Memory B cell (primary cell): ENCODE results near the gene ANAPC4.

Experiments
- ATAC-seq: fragments of 150-1000 bp; cut with Tn5 transposase; 2 replicates; pipeline ENCODE4 v1.10.0; 2021; ENCODE audit warnings: low read depth, mild to moderate bottlenecking, moderate library complexity
- DNase-seq, 2 donors: peaks; one replicate each; pipeline ENCODE4 v3.0.0; 2022; ENCODE audit warnings: low spot score in 2 of 2
- H3K27ac Mint-ChIP-seq: one replicate; pipeline ENCODE4 v1.8.0; 2022; ENCODE audit warnings: mild to moderate bottlenecking, moderate library complexity, mixed read lengths
- H3K27me3 Mint-ChIP-seq: one replicate; pipeline ENCODE4 v1.8.0; 2022; ENCODE audit warnings: mixed read lengths
- H3K36me3 Mint-ChIP-seq: one replicate; pipeline ENCODE4 v1.8.0; 2022; ENCODE audit warnings: mild to moderate bottlenecking, mixed read lengths
- H3K4me1 Mint-ChIP-seq: one replicate; pipeline ENCODE4 v1.8.0; 2022; ENCODE audit warnings: mixed read lengths
- H3K4me3 Mint-ChIP-seq: one replicate; pipeline ENCODE4 v1.8.0; 2022; ENCODE audit warnings: mild to moderate bottlenecking, moderate library complexity, mixed read lengths
- H3K9me3 Mint-ChIP-seq: one replicate; pipeline ENCODE4 v1.8.0; 2022; ENCODE audit warnings: mixed read lengths

The ANAPC4 gene

DNA sequence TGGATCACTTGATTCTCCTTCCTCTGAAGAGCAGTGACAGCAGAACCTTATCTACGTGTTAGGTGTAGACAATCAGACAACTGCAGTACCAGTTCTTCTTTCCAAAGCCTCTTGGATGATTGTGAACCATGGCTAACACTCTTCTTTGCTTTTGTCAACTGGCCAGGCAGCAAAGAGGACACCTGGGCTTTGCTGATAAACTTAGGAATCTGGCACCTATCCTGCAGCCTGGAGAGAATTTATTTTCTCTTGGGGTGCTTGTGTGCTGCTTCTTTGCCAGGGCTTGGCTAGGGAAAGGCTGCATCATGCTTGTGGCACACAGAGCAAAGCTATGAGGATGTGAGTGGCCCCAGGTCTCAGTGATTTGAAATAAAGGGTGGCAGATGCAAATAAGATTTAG lies 77.4 kb downstream of the ANAPC4 start:
- Mint-ChIP-seq H3K27ac (no peak overlapping the region), H3K9me3 (peaks cover 2% of the 10 kb centered on the region), H3K4me3 (no peak overlapping the region), H3K4me1 (no peaks in the 10 kb centered on the region), H3K36me3 (no peaks in the 10 kb centered on the region), H3K27me3 (peaks cover 3% of the 10 kb centered on the region)
- ATAC-seq (no peak), DNase-seq (no peak)

DNA sequence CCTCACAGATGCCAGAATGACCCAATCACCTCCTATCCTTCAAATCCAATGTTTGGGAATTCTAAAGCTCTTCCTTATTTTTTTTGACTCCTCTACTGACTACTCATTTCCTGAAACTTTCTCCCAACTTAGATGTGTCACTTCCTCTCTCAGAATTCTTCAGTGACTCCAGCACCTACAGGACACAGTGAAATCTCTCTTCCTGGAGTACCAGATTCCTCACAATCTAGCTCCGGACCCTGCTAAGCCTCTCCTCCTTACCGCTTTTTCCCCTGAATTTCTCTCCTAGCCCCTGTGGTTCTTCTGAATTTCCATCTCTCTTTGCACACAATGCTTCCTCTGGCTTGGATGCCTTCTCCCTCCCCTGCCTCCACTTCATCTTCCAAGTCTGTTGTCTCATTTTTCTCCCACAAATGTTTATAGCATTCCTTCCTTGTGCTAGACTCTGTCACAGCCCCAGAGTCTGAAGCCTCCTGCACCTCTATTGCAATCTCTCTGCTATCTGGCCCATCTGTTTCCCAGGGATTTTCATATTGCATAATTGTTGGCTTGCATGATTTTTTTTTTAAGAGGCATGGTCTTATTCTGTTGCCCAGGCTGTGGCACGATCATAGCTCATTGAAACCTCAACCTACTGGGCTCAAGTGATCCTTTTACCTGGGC lies 80.1 kb downstream of the ANAPC4 start:
- DNase-seq: no peak

DNA sequence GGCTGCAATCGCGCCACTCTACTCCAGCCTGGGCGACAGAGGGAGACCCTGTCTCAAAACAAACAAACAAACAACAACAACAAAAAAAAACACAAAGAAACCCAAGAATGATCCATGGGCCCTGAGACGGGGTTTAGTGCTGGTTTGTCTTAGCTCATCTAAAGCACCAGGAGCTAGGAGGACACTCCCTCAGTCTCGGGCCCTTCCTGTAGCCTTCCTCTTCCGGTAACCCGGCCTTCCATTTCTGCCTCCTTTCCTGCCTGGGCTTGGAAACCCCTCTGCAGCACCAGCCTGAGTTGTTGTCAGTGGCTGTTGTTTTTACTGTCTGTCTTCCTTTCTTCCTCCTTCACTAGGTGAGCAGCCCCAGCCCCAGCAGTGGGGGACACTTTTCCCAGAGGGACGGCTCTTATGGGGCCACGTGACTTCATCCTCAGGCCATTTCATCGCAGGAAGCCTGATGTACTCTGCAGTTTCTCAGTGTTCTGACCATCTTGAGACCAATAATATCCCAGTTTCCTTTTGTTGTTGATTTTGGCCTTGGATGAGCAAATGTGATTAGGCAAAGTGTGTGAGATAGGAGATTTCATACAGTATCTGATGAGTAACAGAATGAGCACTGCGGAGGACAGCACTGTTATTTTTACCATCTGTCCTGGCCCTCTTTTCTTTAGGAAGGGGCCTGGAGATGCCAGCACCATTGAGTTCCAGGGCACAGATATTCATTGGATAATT lies 90.1 kb downstream of the ANAPC4 start:
- Mint-ChIP-seq H3K4me3 (no peak overlapping the region), H3K36me3 (no peaks in the 10 kb centered on the region), H3K9me3 (peaks cover 1% of the 10 kb centered on the region), H3K4me1 (no peaks in the 10 kb centered on the region), H3K27me3 (peaks cover 7% of the 10 kb centered on the region), H3K27ac (no peak overlapping the region)
- no peak for DNase-seq
- ATAC-seq: no peak

More for the DNA sequence above, 80.1 kb downstream of the ANAPC4 start:
- H3K4me3 Mint-ChIP-seq: no peak overlapping the region
- H3K36me3 Mint-ChIP-seq: no peaks in the 10 kb centered on the region
- peaks cover 2% of the 10 kb centered on the region for H3K27me3 Mint-ChIP-seq
- ATAC-seq: no peak
- no peaks in the 10 kb centered on the region for H3K4me1 Mint-ChIP-seq
- peaks cover 2% of the 10 kb centered on the region for H3K9me3 Mint-ChIP-seq
- H3K27ac Mint-ChIP-seq: peak overlapping the region; percentile 2

DNA sequence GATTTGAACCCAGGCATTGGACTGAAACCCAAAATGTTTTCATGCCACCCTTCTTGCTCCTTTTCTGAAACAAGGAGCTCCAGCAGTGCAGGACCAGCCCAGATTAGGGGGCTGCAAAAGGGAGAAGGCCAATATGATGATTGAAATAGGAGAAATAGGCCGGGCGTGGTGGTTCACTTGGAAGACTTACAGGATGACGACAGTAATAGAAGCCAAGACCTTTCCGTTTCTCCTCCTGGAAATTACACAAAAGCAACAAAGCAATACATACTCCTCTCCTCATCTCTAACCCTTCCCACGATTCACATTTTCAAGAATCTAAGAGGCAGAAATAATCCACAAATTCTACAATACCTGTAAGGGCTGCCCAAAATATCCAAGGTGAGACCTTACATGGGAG lies 90.8 kb downstream of the ANAPC4 start:
- no peak for ATAC-seq
- Mint-ChIP-seq H3K36me3 (no peaks in the 10 kb centered on the region), H3K4me3 (no peak overlapping the region), H3K4me1 (no peaks in the 10 kb centered on the region), H3K27ac (no peak overlapping the region), H3K27me3 (peaks cover 7% of the 10 kb centered on the region), H3K9me3 (peaks cover 1% of the 10 kb centered on the region)
- DNase-seq: no peak
